H9 (cell line): Measurements from ENCODE around the gene PGM1. TPM values are rescaled to one million over a fixed set of nuclear protein-coding genes. Genes with fewer than 3 reads are reported as not detected.

ENCODE experiments used
- DNase-seq: peaks from one replicate; pipeline ENCODE4 v3.0.0-alpha.2; 2017
- H2AFZ ChIP-seq: one replicate; pipeline ENCODE4 v1.6.1; 2013; ENCODE audit warnings: mild to moderate bottlenecking, low read length, control low read depth, moderate library complexity
- H2AK5ac ChIP-seq: 2 replicates; pipeline ENCODE4 v1.6.1; 2013; ENCODE audit warnings: low read length, control low read depth, mixed read lengths; ENCODE audit not compliant: insufficient read length
- H2BK120ac ChIP-seq: one replicate; pipeline ENCODE4 v1.6.1; 2013; ENCODE audit warnings: low read depth, mild to moderate bottlenecking, low read length, control low read depth, inconsistent platforms; ENCODE audit not compliant: poor library complexity, severe bottlenecking
- H2BK12ac ChIP-seq: 2 replicates; pipeline ENCODE4 v1.6.1; 2013; ENCODE audit warnings: low read length, control low read depth, mixed read lengths, low read depth; ENCODE audit not compliant: insufficient read length
- H2BK15ac ChIP-seq: 2 replicates; pipeline ENCODE4 v1.6.1; 2013; ENCODE audit warnings: low read depth, low read length, control low read depth
- H2BK20ac ChIP-seq: one replicate; pipeline ENCODE4 v1.6.1; 2013; ENCODE audit warnings: low read depth, mild to moderate bottlenecking, low read length, control low read depth, inconsistent platforms; ENCODE audit not compliant: poor library complexity, severe bottlenecking
- H2BK5ac ChIP-seq: 2 replicates; pipeline ENCODE4 v1.6.1; 2013; ENCODE audit warnings: low read length, control low read depth, mixed read lengths; ENCODE audit not compliant: insufficient read length
- H3K14ac ChIP-seq: 2 replicates; pipeline ENCODE4 v1.6.1; 2013; ENCODE audit warnings: low read length, control low read depth; ENCODE audit not compliant: insufficient read depth
- H3K18ac ChIP-seq: 2 replicates; pipeline ENCODE4 v1.6.1; 2013; ENCODE audit warnings: low read depth, mild to moderate bottlenecking, mixed read lengths, low read length, control low read depth; ENCODE audit not compliant: insufficient read length
- H3K23ac ChIP-seq: 2 replicates; pipeline ENCODE4 v1.6.1; 2013; ENCODE audit warnings: low read length, control low read depth, mixed read lengths, low read depth; ENCODE audit not compliant: insufficient read length
- H3K23me2 ChIP-seq: 2 replicates; pipeline ENCODE4 v1.6.1; 2013; ENCODE audit warnings: low read depth, mild to moderate bottlenecking, mixed read lengths, low read length, control low read depth; ENCODE audit not compliant: insufficient read length, poor library complexity, severe bottlenecking
- H3K27ac ChIP-seq: 2 replicates; pipeline ENCODE4 v1.5.1; 2013; ENCODE audit warnings: low read length, control low read depth, mixed read lengths, low read depth; ENCODE audit not compliant: insufficient read length
- H3K27me3 ChIP-seq: 2 replicates; pipeline ENCODE4 v1.6.1; 2013; ENCODE audit warnings: low read length, control low read depth, inconsistent platforms; ENCODE audit not compliant: insufficient read depth
- H3K4ac ChIP-seq: 2 replicates; pipeline ENCODE4 v1.6.1; 2013; ENCODE audit warnings: low read depth, mild to moderate bottlenecking, control low read depth, inconsistent platforms, low read length, moderate library complexity
- H3K4me1 ChIP-seq: 2 replicates; pipeline ENCODE4 v1.6.1; 2013; ENCODE audit warnings: low read length, control low read depth, inconsistent platforms; ENCODE audit not compliant: insufficient read depth
- H3K4me2 ChIP-seq: 2 replicates; pipeline ENCODE4 v1.6.1; 2013; ENCODE audit warnings: low read length, control low read depth, mixed read lengths; ENCODE audit not compliant: insufficient read length, insufficient read depth
- H3K56ac ChIP-seq: 2 replicates; pipeline ENCODE4 v1.6.1; 2013; ENCODE audit warnings: low read depth, mild to moderate bottlenecking, mixed read lengths, low read length, control low read depth; ENCODE audit not compliant: insufficient read length
- H3K79me1 ChIP-seq: 2 replicates; pipeline ENCODE4 v1.6.1; 2013; ENCODE audit warnings: low read depth, mild to moderate bottlenecking, moderate library complexity, low read length, control low read depth, inconsistent platforms; ENCODE audit not compliant: insufficient read depth, poor library complexity, severe bottlenecking
- H3K79me2 ChIP-seq: 2 replicates; pipeline ENCODE4 v1.6.1; 2013; ENCODE audit warnings: low read length, control low read depth, inconsistent platforms; ENCODE audit not compliant: insufficient read depth
- H3K9ac ChIP-seq: 2 replicates; pipeline ENCODE4 v1.6.1; 2013; ENCODE audit warnings: low read length, control low read depth, mixed read lengths; ENCODE audit not compliant: insufficient read length; ENCODE audit errors: extremely low read depth
- H3K9me3 ChIP-seq: one replicate; pipeline ENCODE4 v1.6.1; 2013; ENCODE audit warnings: low read depth, low read length, inconsistent platforms; ENCODE audit not compliant: control insufficient read depth
- H3T11ph ChIP-seq: one replicate; pipeline ENCODE4 v1.6.1; 2013; ENCODE audit warnings: mild to moderate bottlenecking, low read length, control low read depth, inconsistent platforms
- H4K20me1 ChIP-seq: one replicate; pipeline ENCODE4 v1.6.1; 2013; ENCODE audit not compliant: control insufficient read depth, insufficient read length, insufficient read depth
- H4K5ac ChIP-seq: 2 replicates; pipeline ENCODE4 v1.6.1; 2013; ENCODE audit warnings: low read depth, mild to moderate bottlenecking, mixed read lengths, low read length, control low read depth; ENCODE audit not compliant: insufficient read length
- H4K8ac ChIP-seq: replicated peaks from 2 replicates; pipeline ENCODE4 v1.6.1; 2013; ENCODE audit warnings: low read length, control low read depth, mixed read lengths, low read depth; ENCODE audit not compliant: insufficient read length
- H4K91ac ChIP-seq: 2 replicates; pipeline ENCODE4 v1.6.1; 2013; ENCODE audit warnings: low read depth, mild to moderate bottlenecking, moderate library complexity, mixed read lengths, low read length, control low read depth; ENCODE audit not compliant: insufficient read length
- H3K27ac Mint-ChIP-seq, 3 experiments: 2 replicates in 2 of 3; 3 replicates in 1 of 3; pipeline ENCODE4 v1.8.0; 2020 to 2021; ENCODE audit warnings: mixed read lengths in 3 of 3, mild to moderate bottlenecking in 1 of 3, moderate library complexity in 1 of 3
- H3K27me3 Mint-ChIP-seq: 2 replicates; pipeline ENCODE4 v1.8.0; 2021; ENCODE audit warnings: low read depth, mild to moderate bottlenecking, moderate library complexity, mixed read lengths
- H3K36me3 Mint-ChIP-seq, 3 experiments: 2 replicates in 2 of 3; 3 replicates in 1 of 3; pipeline ENCODE4 v1.8.0; 2020 to 2021; ENCODE audit warnings: low read depth in 3 of 3, mixed read lengths in 3 of 3; ENCODE audit not compliant: insufficient read depth in 1 of 3
- H3K4me1 Mint-ChIP-seq, 2 experiments: 2 replicates each; pipeline ENCODE4 v1.8.0; 2020; ENCODE audit warnings: mixed read lengths in 2 of 2
- H3K4me3 Mint-ChIP-seq, 2 experiments: 2 replicates in 1 of 2; 3 replicates in 1 of 2; pipeline ENCODE4 v1.8.0; 2020 to 2021; ENCODE audit warnings: mild to moderate bottlenecking in 2 of 2, mixed read lengths in 2 of 2, moderate library complexity in 1 of 2
- H3K9me3 Mint-ChIP-seq, 2 experiments: 2 replicates in 1 of 2; 3 replicates in 1 of 2; pipeline ENCODE4 v1.8.0; 2020; ENCODE audit warnings: mild to moderate bottlenecking in 2 of 2, mixed read lengths in 2 of 2, moderate library complexity in 1 of 2
- WGBS: extraction: QIAGEN DNeasy Blood & Tissue Kit; methylation state at CpG from one replicate; pipeline ENCODE4 v1.1.7; 2013; ENCODE audit warnings: missing lambda C conversion rate, low lambda C conversion rate, mixed read lengths; ENCODE audit not compliant: insufficient read length; ENCODE audit errors: extremely low coverage; 5-methylcytosine and 5-hydroxymethylcytosine counted together
- total RNA-seq: library from RNA; stranded (reverse); gene quantifications from 2 replicates; pipeline ENCODE4 v1.2.1, GENCODE V29; 2021
- TF ChIP-seq, protein P1 (sequence below): fragments of 200-600 bp; sonication (generic); conservative IDR thresholded peaks from 3 replicates; pipeline ENCODE4 v1.8.0; 2021; ENCODE audit warnings: antibody characterized with exemption, mild to moderate bottlenecking

The PGM1 gene
- total RNA-seq, 1 experiment from 2014 or later = 56.4 TPM

DNA sequence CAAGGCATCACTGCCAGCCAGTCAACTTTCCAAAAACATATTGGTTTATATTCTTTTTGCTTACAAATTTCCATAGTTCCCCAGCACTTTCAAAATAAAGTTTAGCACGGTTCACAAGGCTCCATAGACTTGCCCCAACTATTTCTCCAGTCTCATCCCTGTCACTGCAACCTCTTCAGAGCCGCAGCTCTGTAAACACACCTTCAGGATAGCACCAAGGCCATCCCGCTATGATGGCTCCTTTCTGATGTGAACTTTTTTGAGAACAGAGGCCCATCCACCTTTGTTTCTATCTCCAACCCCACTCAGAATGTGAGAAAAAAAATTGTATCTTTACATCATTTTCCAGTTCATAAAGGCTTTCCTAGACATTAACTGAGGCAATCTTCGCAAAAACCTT is 26.3 kb downstream of the PGM1 start:
- no peak overlapping the region for H3K4me2 ChIP-seq
- no CpG with 5 or more reads among the region's 4 CpGs for WGBS
- Mint-ChIP-seq H3K36me3 (no peaks in the 10 kb centered on the region; a peak in 1 of 7 replicates), H3K27ac (no peak overlapping the region; a peak in 1 of 7 replicates), H3K4me1 (peaks cover 19 to 26% of the 10 kb centered on the region in 2 experiments), H3K4me3 (no peak overlapping the region), H3K27me3 (no peaks in the 10 kb centered on the region), H3K9me3 (no peaks in the 10 kb centered on the region)
- TF ChIP-seq, protein P1, sequence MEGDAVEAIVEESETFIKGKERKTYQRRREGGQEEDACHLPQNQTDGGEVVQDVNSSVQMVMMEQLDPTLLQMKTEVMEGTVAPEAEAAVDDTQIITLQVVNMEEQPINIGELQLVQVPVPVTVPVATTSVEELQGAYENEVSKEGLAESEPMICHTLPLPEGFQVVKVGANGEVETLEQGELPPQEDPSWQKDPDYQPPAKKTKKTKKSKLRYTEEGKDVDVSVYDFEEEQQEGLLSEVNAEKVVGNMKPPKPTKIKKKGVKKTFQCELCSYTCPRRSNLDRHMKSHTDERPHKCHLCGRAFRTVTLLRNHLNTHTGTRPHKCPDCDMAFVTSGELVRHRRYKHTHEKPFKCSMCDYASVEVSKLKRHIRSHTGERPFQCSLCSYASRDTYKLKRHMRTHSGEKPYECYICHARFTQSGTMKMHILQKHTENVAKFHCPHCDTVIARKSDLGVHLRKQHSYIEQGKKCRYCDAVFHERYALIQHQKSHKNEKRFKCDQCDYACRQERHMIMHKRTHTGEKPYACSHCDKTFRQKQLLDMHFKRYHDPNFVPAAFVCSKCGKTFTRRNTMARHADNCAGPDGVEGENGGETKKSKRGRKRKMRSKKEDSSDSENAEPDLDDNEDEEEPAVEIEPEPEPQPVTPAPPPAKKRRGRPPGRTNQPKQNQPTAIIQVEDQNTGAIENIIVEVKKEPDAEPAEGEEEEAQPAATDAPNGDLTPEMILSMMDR = no peak
- no peaks in the 10 kb centered on the region for H3K9me3 ChIP-seq
- H4K91ac ChIP-seq = no peak overlapping the region
- H4K20me1 ChIP-seq = no peaks in the 10 kb centered on the region
- no peak overlapping the region for H3K9ac ChIP-seq
- no peak overlapping the region for H2BK20ac ChIP-seq
- H3K56ac ChIP-seq = no peak overlapping the region
- H3K79me2 ChIP-seq = no peaks in the 10 kb centered on the region
- H3K4ac ChIP-seq = no peak overlapping the region
- H3K23ac ChIP-seq = no peak overlapping the region
- H3K27ac ChIP-seq = no peak overlapping the region
- H3K18ac ChIP-seq = no peak overlapping the region
- no peak for DNase-seq
- H2AK5ac ChIP-seq = no peak overlapping the region
- no peak overlapping the region for H2BK120ac ChIP-seq
- H2BK5ac ChIP-seq = no peak overlapping the region
- H3K79me1 ChIP-seq = no peaks in the 10 kb centered on the region
- H3K23me2 ChIP-seq = no peaks in the 10 kb centered on the region
- H2BK12ac ChIP-seq = no peak overlapping the region
- no peak overlapping the region for H3K14ac ChIP-seq
- H3K27me3 ChIP-seq = no peaks in the 10 kb centered on the region
- H2AFZ ChIP-seq = no peak overlapping the region
- no peak overlapping the region for H4K5ac ChIP-seq
- H2BK15ac ChIP-seq = no peak overlapping the region
- H4K8ac ChIP-seq = no peak overlapping the region
- H3T11ph ChIP-seq = no peak overlapping the region
- peaks cover 5% of the 10 kb centered on the region for H3K4me1 ChIP-seq
